ENCODE data around the gene H6PD.

GRCh38 chr1:9271861-9272595 is 37.5 kb downstream of the H6PD start:
- TF ChIP-seq, protein P1, sequence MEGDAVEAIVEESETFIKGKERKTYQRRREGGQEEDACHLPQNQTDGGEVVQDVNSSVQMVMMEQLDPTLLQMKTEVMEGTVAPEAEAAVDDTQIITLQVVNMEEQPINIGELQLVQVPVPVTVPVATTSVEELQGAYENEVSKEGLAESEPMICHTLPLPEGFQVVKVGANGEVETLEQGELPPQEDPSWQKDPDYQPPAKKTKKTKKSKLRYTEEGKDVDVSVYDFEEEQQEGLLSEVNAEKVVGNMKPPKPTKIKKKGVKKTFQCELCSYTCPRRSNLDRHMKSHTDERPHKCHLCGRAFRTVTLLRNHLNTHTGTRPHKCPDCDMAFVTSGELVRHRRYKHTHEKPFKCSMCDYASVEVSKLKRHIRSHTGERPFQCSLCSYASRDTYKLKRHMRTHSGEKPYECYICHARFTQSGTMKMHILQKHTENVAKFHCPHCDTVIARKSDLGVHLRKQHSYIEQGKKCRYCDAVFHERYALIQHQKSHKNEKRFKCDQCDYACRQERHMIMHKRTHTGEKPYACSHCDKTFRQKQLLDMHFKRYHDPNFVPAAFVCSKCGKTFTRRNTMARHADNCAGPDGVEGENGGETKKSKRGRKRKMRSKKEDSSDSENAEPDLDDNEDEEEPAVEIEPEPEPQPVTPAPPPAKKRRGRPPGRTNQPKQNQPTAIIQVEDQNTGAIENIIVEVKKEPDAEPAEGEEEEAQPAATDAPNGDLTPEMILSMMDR (conservative IDR thresholded peaks at IDR 0.05; ENCODE audit: low read depth in 2 of 2) = no peak
- TF ChIP-seq POLR2AphosphoS5 (IDR thresholded peaks at IDR 0.05; ENCODE audit: low read depth) = no peak
- TF ChIP-seq ZNF331 (CRISPR knock-in tag; IDR thresholded peaks at IDR 0.05; ENCODE audit: low read depth) = no peak
- no peak for TF ChIP-seq CREB1 (CRISPR knock-in tag; IDR thresholded peaks at IDR 0.05; ENCODE audit: low read depth)
- TF ChIP-seq EZH2phosphoT487 (IDR thresholded peaks at IDR 0.05; ENCODE audit: unreplicated experiment) = no peak
- TF ChIP-seq, protein P2, sequence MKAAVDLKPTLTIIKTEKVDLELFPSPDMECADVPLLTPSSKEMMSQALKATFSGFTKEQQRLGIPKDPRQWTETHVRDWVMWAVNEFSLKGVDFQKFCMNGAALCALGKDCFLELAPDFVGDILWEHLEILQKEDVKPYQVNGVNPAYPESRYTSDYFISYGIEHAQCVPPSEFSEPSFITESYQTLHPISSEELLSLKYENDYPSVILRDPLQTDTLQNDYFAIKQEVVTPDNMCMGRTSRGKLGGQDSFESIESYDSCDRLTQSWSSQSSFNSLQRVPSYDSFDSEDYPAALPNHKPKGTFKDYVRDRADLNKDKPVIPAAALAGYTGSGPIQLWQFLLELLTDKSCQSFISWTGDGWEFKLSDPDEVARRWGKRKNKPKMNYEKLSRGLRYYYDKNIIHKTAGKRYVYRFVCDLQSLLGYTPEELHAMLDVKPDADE (IDR thresholded peaks at IDR 0.05) = no peak
- TF ChIP-seq JUNB (IDR thresholded peaks at IDR 0.05; ENCODE audit: unreplicated experiment) = no peak
- no peak for TF ChIP-seq REST (IDR thresholded peaks at IDR 0.05; ENCODE audit: unreplicated experiment)
- TF ChIP-seq EZH2 (IDR thresholded peaks at IDR 0.05; ENCODE audit: low read depth, unreplicated experiment) = no peak
- TF ChIP-seq STAT1 (IDR thresholded peaks at IDR 0.05; ENCODE audit: unreplicated experiment) = no peak
- no peak for TF ChIP-seq ZNF462 (CRISPR knock-in tag; IDR thresholded peaks at IDR 0.05)
- no peak for TF ChIP-seq NANOG (IDR thresholded peaks at IDR 0.05; ENCODE audit: borderline replicate concordance)
